Measurements from ENCODE around the gene PRCC.

Gene PRCC

DNA sequence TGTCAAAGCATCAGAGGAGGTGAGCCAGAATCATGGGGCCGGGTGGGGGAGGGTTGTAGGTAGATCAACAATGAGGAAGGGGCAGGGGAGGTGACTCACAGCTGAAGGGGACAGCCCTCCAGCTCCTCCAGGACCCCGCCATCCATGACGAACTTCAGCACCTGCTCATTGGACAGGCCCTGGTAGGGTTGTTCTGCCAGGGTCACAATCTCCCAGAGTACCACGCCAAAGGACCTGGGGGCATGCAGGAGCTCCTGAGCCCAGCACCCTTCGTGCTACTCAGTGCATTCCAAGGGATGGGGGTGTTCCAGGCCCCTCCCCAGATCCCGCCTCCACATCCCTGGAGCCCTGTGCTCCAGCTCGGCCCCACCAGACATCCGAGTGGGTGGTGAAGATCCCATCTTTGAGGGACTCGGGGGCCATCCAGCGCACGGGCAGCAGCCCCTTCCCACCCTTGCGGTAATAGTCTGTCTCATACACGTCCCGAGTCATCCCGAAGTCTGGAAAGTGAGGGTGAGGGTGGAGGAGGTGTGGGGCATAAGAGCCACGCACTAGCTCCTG, 74.0 kb downstream of the PRCC start:
- no peak for DNase-seq (ENCODE audit: low read depth in 2 of 2)

GRCh38 chr1:156842618-156843300, 75.4 kb downstream of the PRCC start:
- no peak for DNase-seq (ENCODE audit: low read depth in 2 of 2)

DNA sequence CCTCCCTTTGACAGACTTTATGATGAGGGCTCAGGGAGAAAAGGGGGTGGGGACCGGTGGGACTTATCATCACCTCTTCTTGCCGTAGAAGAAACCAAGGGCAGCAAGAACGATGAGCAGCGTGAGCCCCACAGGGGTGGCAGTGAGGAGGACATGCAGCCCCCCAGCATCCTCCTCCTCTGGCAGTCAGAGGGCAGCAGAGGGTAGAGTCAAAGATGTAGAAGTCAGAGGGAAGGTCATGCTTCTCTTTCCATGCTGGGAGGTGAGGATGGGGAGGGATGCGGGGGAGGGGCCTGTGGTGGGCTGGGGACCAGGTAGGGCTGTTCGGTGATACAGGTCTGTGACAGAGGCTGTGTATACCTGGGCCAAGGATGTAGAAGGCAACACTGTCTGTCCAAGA, 76.8 kb downstream of the PRCC start:
- DNase-seq (ENCODE audit: low read depth in 2 of 2) = no peak

DNA sequence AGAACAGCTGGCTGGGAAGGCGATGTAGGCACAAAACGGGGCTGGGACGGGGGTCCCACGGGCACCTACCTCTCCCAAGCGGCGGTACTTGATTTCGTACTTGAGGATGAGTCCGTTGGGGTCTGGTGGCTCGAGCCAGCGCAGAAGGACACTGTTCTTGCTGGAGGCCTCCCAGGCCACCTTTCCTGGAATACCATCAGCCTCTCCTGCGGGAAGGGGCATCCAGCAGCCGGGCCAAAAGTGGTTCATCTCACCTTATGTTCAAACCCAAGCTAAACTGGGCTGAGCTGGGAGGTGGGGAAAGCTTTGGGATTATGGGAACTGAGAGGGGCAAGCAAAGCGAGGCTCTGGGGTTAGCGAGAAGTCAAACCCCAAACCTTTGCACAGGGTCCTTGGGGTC, 77.3 kb downstream of the PRCC start:
- no peak for DNase-seq (ENCODE audit: low read depth in 2 of 2)

GRCh38 chr1:156845055-156845952, 78.0 kb downstream of the PRCC start:
- DNase-seq (ENCODE audit: low read depth in 2 of 2) = no peak

- DNase-seq (ENCODE audit: low read depth in 2 of 2) = no peak
These were observed 78.7 kb downstream of the PRCC start for GRCh38 chr1:156845953-156846545.

- no peak for DNase-seq (ENCODE audit: low read depth in 2 of 2)
These were observed 79.3 kb downstream of the PRCC start for GRCh38 chr1:156846643-156847042.

GRCh38 chr1:156847591-156848460, 80.5 kb downstream of the PRCC start:
- DNase-seq (ENCODE audit: low read depth in 2 of 2) = no peak

DNA sequence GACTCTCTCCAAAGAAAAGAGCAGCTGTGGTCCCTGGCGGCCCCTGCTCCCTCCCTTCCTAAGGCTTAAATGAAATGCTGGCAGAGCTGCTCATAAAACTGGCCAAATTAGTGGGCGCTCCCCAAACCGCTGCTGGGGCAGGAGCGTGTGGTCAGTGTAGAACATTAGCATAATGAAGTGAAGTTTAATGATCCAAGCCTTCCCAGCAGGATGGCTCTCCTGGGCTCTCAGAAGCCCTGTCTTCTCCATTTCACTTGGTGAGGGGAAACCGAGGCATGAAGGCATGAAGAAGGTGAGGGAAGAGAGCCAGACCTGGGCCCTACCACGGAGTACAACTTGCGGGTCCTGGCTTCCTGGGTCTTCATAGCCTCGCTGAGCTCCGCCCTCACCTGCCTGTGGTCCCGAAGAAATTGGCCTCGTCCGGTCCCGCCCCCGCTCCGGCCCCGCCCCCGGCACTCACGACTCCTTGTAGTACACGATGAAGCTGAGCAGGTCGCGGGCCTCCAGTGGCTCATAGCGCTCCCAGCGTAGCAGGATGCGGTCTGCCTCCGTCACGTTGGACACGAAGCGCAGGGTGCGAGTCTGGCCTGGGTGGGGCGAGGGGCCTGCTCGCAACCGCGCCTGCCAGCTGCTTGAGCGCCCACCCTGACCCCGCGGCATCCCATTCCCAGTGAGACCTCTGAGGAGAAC, 81.3 kb downstream of the PRCC start:
- peak; percentile 34 to 36 for DNase-seq (ENCODE audit: low read depth in 2 of 2)

DNA sequence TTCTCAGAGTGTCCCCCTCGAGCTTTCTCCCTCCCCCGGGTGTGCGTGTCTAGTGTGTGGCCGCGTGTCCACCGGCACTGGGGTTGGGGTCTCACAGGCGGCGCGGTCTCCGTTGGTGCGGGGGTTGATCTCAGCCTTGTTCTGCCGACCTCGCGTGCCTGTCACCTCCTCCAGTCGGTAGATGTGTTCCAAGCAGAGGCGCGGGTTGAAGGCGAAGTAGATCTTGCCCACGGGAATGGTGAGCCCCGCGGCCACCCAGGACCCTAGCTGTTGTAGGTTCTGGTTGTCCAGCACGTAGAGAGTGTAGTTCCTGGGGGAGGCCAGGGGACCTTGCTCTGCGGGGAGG, 81.8 kb downstream of the PRCC start:
- DNase-seq (ENCODE audit: low read depth in 2 of 2) = no peak
